K562 (cell line): Measurements from ENCODE around the gene ETS2. TPM values are rescaled to one million over a fixed set of nuclear protein-coding genes. Genes with fewer than 3 reads are reported as not detected.

ENCODE experiments used
- ATAC-seq: fragments of 200-7000 bp; cut with Tn5 transposase; 3 replicates; pipeline ENCODE4 v1.9.1; 2020; ENCODE audit warnings: moderate library complexity
- BruUV-seq: library from RNA; stranded (reverse); fragments of 400-500 nt; replicated peaks from 2 replicates; lab custom pipeline; 2021; lab: Mats Ljungman, UMichigan
- CTCF ChIA-PET: fragments of 300-600 bp; formaldehyde crosslinking; extraction: SDS; loops from one replicate; lab custom pipeline; 2021; ENCODE audit warnings: low intra/inter-chr PET ratio; lab: Yijun Ruan, JAX
- POLR2A ChIA-PET: fragments of 300-600, 350-650 bp; sonication (Branson Sonifier 250); formaldehyde crosslinking; extraction: SDS; loops from one replicate; lab custom pipeline; 2021; ENCODE audit warnings: antibody characterized with exemption, inconsistent platforms; lab: Yijun Ruan, JAX
- DNase-seq, 4 experiments: peaks; one replicate each; pipeline versions ENCODE4 v3.0.0 to v3.0.0-alpha.2; 2011 to 2018; ENCODE audit warnings: low spot score in 3 of 4, mixed read lengths in 3 of 4; ENCODE audit errors: extremely low read depth in 1 of 4
- FAIRE-seq: peaks from 2 replicates; lab custom pipeline; 2011; peaks lifted over from hg19 to GRCh38; lab: Jason Lieb, UNC
- H2AFZ ChIP-seq: 2 replicates; pipeline ENCODE4 v1.6.0; 2011; ENCODE audit warnings: low read depth, low read length, control low read depth, inconsistent platforms
- H3K27ac ChIP-seq: fragments of 200-600 bp; 3 replicates; pipeline ENCODE4 v1.8.0; 2011; ENCODE audit warnings: low read depth, mild to moderate bottlenecking, control low read depth, inconsistent platforms, low read length, moderate library complexity, mixed read lengths; ENCODE audit errors: extremely low read depth
- H3K27me3 ChIP-seq, 2 experiments: fragments of 300-600 bp in 1 of 2; 2 replicates in 1 of 2; 3 replicates in 1 of 2; pipeline versions ENCODE4 v1.6.0 to v1.8.0; 2011; ENCODE audit warnings: inconsistent platforms in 2 of 2, low read length in 2 of 2, mild to moderate bottlenecking in 1 of 2, mixed read lengths in 1 of 2, moderate library complexity in 1 of 2; ENCODE audit not compliant: control insufficient read depth in 2 of 2, insufficient read depth in 2 of 2
- H3K36me3 ChIP-seq: fragments of 300-600 bp; 3 replicates; pipeline ENCODE4 v1.8.0; 2011; ENCODE audit warnings: mild to moderate bottlenecking, low read length, inconsistent platforms; ENCODE audit not compliant: control insufficient read depth, insufficient read depth
- H3K4me1 ChIP-seq, 2 experiments: fragments of 200-600 bp in 1 of 2; replicated peaks in 1 of 2; 2 replicates in 1 of 2; 3 replicates in 1 of 2; pipeline versions ENCODE4 v1.5.1 to v1.8.0; 2011; ENCODE audit warnings: inconsistent platforms in 2 of 2, low read length in 2 of 2, mild to moderate bottlenecking in 1 of 2, mixed read lengths in 1 of 2, moderate library complexity in 1 of 2; ENCODE audit not compliant: control insufficient read depth in 2 of 2, insufficient read depth in 2 of 2
- H3K4me2 ChIP-seq: 2 replicates; pipeline ENCODE4 v1.6.1; 2011; ENCODE audit warnings: low read length, control low read depth, inconsistent platforms, mixed read lengths; ENCODE audit not compliant: insufficient read depth
- H3K4me3 ChIP-seq: fragments of 200-600 bp; sonication (generic), shearing (Covaris generic); 2 replicates; pipeline ENCODE4 v1.5.1; 2016; ENCODE audit warnings: control low read depth, inconsistent platforms
- H3K79me2 ChIP-seq: fragments of 200-600 bp; 3 replicates; pipeline ENCODE4 v1.8.0; 2011; ENCODE audit warnings: low read length, inconsistent platforms; ENCODE audit not compliant: control insufficient read depth, insufficient read depth
- H3K9ac ChIP-seq, 2 experiments: 2 replicates each; pipeline versions ENCODE4 v1.6.0 to v1.6.1; 2011; ENCODE audit warnings: low read depth in 2 of 2, low read length in 2 of 2, control low read depth in 1 of 2, inconsistent platforms in 1 of 2, mild to moderate bottlenecking in 1 of 2, mixed read lengths in 1 of 2; ENCODE audit not compliant: insufficient read depth in 1 of 2
- H3K9me1 ChIP-seq: one replicate; pipeline ENCODE4 v1.6.0; 2011; ENCODE audit warnings: inconsistent platforms, mild to moderate bottlenecking, low read length, moderate library complexity; ENCODE audit not compliant: control insufficient read depth, insufficient read depth
- H3K9me3 ChIP-seq: replicated peaks from 2 replicates; pipeline ENCODE4 v1.5.1; 2011; ENCODE audit warnings: low read depth, low read length, inconsistent platforms; ENCODE audit not compliant: control insufficient read depth, insufficient read depth
- H4K20me1 ChIP-seq: replicated peaks from 2 replicates; pipeline ENCODE4 v1.6.1; 2011; ENCODE audit warnings: low read length, inconsistent platforms, mixed read lengths; ENCODE audit not compliant: control insufficient read depth, insufficient read depth
- BRCA1 ChIP-seq, 2 experiments: fragments of 450-650 bp in 1 of 2; sonication (generic) in 1 of 2; formaldehyde crosslinking in 1 of 2; IDR thresholded peaks; 2 replicates each; pipeline versions ENCODE4 v1.5.0 to v1.6.1; 2017 to 2020; ENCODE audit warnings: mild to moderate bottlenecking in 1 of 2, missing genetic modification reagents in 1 of 2
- E2F3 ChIP-seq: fragments of 250-450 bp; sonication (Bioruptor Pico); IDR thresholded peaks from 2 replicates; pipeline ENCODE4 v1.4.0; 2020; ENCODE audit warnings: mild to moderate bottlenecking
- ESRRA ChIP-seq: fragments of 450-650 bp; IDR thresholded peaks from 2 replicates; pipeline ENCODE4 v1.6.1; 2014; ENCODE audit warnings: low read depth, mild to moderate bottlenecking, moderate library complexity, borderline replicate concordance
- FIP1L1 ChIP-seq: fragments of 200-400 bp; formaldehyde crosslinking; IDR thresholded peaks from 2 replicates; pipeline ENCODE4 v1.6.1; 2018; ENCODE audit warnings: mild to moderate bottlenecking, low read depth, low read length; ENCODE audit not compliant: poor library complexity, severe bottlenecking
- GATAD2B ChIP-seq: fragments of 450-650 bp; IDR thresholded peaks from 2 replicates; pipeline ENCODE4 v1.6.1; 2017; ENCODE audit warnings: mild to moderate bottlenecking, borderline replicate concordance
- MCM2 ChIP-seq: fragments of 450-650 bp; IDR thresholded peaks from 2 replicates; pipeline ENCODE4 v1.6.1; 2017; ENCODE audit warnings: low read depth, mild to moderate bottlenecking
- MEF2A ChIP-seq: IDR thresholded peaks from 2 replicates; pipeline ENCODE4 v1.6.1; 2011; ENCODE audit warnings: low read depth, mild to moderate bottlenecking, low read length, moderate library complexity; ENCODE audit not compliant: control insufficient read depth
- NBN ChIP-seq: fragments of 450-650 bp; IDR thresholded peaks from 2 replicates; pipeline ENCODE4 v1.6.1; 2016; ENCODE audit warnings: low read depth, mild to moderate bottlenecking
- NONO ChIP-seq, 2 experiments: fragments of 200-400 bp in 1 of 2; fragments of 450-650 bp in 1 of 2; formaldehyde crosslinking in 1 of 2; IDR thresholded peaks; 2 replicates each; pipeline ENCODE4 v1.6.1; 2017; ENCODE audit warnings: low read depth in 2 of 2, mild to moderate bottlenecking in 2 of 2, moderate library complexity in 2 of 2, low read length in 1 of 2
- SMARCC2 ChIP-seq: fragments of 450-650 bp; IDR thresholded peaks from 2 replicates; pipeline ENCODE4 v1.6.1; 2017; ENCODE audit warnings: antibody characterized with exemption, moderate library complexity, mild to moderate bottlenecking, low read depth
- SRSF7 ChIP-seq: fragments of 200-400 bp; formaldehyde crosslinking; optimal IDR thresholded peaks from 2 replicates; pipeline ENCODE3; 2017; ENCODE audit warnings: mild to moderate bottlenecking, low read depth, low read length
- TRIM24 ChIP-seq, 2 experiments: fragments of 450-650 bp; IDR thresholded peaks; 2 replicates each; pipeline ENCODE4 v1.6.1; 2016
- ZNF583 ChIP-seq: fragments of 250-450 bp; sonication (Bioruptor Pico); IDR thresholded peaks from 2 replicates; pipeline ENCODE4 v1.4.0; 2020
- ZNF695 ChIP-seq: fragments of 450-650 bp; formaldehyde crosslinking; IDR thresholded peaks from 2 replicates; pipeline ENCODE4 v1.4.0; 2020; ENCODE audit warnings: mild to moderate bottlenecking, moderate library complexity
- ZZZ3 ChIP-seq: fragments of 450-650 bp; IDR thresholded peaks from 2 replicates; pipeline ENCODE4 v1.6.1; 2016; ENCODE audit warnings: antibody characterized with exemption, mild to moderate bottlenecking, moderate library complexity
- WGBS: fragments of 100-300 bp; shearing (Covaris generic); methylation state at CpG from one replicate; pipeline ENCODE4 v1.1.6; 2016; ENCODE audit warnings: low coverage, mixed read lengths; ENCODE audit not compliant: insufficient coverage; ENCODE audit errors: missing lambda C conversion rate; 5-methylcytosine and 5-hydroxymethylcytosine counted together
- in situ Hi-C: fragments of 300-500 bp; cut with MboI; formaldehyde crosslinking; loops from 4 replicates; pipeline ENCODE4 v1.15.0; 2018; ENCODE audit warnings: inconsistent platforms, mixed read lengths
- intact Hi-C: fragments of 100-400 bp; cut with micrococcal nuclease; formaldehyde crosslinking; loops from 2 replicates; pipeline ENCODE4 v1.14.2; 2022
- polyA plus RNA-seq, 8 experiments: library from polyadenylated mRNA; depleted of rRNA in 4 of 8; stranded (reverse) in 5 of 8; unstranded in 3 of 8; fragments of >200 nt; fragmentation: Nextera tagmentation in 2 of 8; fragmentation: Illumina TruSeq in 1 of 8; extraction: Ambion mirVana in 2 of 8; extraction: Trizol in 1 of 8; gene quantifications; 2 replicates each; pipeline versions ENCODE4 v1.2.1 to v1.2.3, GENCODE V29; 2011 to 2014; ENCODE audit warnings: inconsistent platforms in 1 of 8, missing spikeins in 1 of 8
- total RNA-seq, 7 experiments: library from RNA; depleted of rRNA in 6 of 7; stranded (reverse); fragments of >200 nt in 6 of 7; fragmentation: Illumina TruSeq in 2 of 7; extraction: Trizol in 2 of 7; gene quantifications; 2 replicates each; pipeline versions ENCODE4 v1.2.1 to v1.2.3, GENCODE V29; 2011 to 2021; ENCODE audit warnings: low replicate concordance in 1 of 7
- TF ChIP-seq, protein P1 (sequence below): sonication (generic); formaldehyde crosslinking; IDR thresholded peaks from 2 replicates; pipeline ENCODE4 v1.8.0; 2023; ENCODE audit warnings: mild to moderate bottlenecking, missing genetic modification reagents

ETS2 gene
- total and polyA plus RNA-seq, 9 of the 15 experiments (the other 6 are each of a cell fraction or from before 2014, with no cell fraction given) = 1.7 to 24.4 (median 12.2) TPM

DNA sequence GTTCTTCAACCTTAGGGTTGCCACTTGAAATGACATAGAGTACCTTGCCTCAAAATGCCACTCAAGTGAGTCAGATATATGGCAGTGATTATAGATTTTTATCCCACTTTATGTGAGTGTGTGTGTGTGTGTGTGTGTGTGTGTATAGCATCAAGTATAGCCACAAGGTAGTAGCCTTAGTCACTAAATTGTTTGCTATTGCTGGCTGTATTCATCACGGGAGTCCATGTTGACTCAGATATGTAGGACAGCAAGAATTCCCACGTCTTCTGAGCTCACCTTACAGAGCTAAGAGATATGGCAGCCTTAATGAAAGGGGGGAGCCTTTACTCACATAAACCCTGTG, 9.3 kb downstream of the ETS2 start:
- H3K9me3 ChIP-seq = no peaks in the 10 kb centered on the region
- H2AFZ ChIP-seq = no peak overlapping the region
- in situ Hi-C loops = no loop called here
- H3K27me3 ChIP-seq = no peaks in the 10 kb centered on the region
- no peak for FAIRE-seq
- no peak overlapping the region for H3K9ac ChIP-seq
- H3K4me1 ChIP-seq = no peaks in the 10 kb centered on the region
- no TSS peak for BruUV-seq
- peaks cover 3% of the 10 kb centered on the region for H3K9me1 ChIP-seq
- POLR2A ChIA-PET = interaction anchor here (1.2 to 1.9 kb wide), 2 partner anchors 10 to 17 kb away, joined by 3 to 7 read pairs; no protein-coding TSS in a partner anchor
- no peak overlapping the region for H3K4me3 ChIP-seq
- no peak for ATAC-seq
- CTCF ChIA-PET = no interaction called here
- H3K36me3 ChIP-seq = peaks cover 94% of the 10 kb centered on the region
- H3K4me2 ChIP-seq = no peak overlapping the region
- TF ChIP-seq GATAD2B = no peak
- no peak for TF ChIP-seq MCM2
- no peak for TF ChIP-seq SMARCC2
- TF ChIP-seq BRCA1 (IDR thresholded peaks at IDR 0.05) = no peak
- no peak for TF ChIP-seq BRCA1 (CRISPR knock-in tag; IDR thresholded peaks at IDR 0.05)
- TF ChIP-seq ESRRA = no peak
- TF ChIP-seq SRSF7 = no peak
- TF ChIP-seq ZZZ3 = no peak
- TF ChIP-seq MEF2A = no peak
- no peak for TF ChIP-seq NBN
- no peak for TF ChIP-seq ZNF583
- no peak for TF ChIP-seq ZNF695 (CRISPR knock-in tag)
- no peak for TF ChIP-seq FIP1L1
- no peak for TF ChIP-seq TRIM24 (IDR thresholded peaks at IDR 0.05)
- no peak for TF ChIP-seq E2F3
- TF ChIP-seq NONO (IDR thresholded peaks at IDR 0.05; ENCODE audit: low read depth in 2 of 2, low read length in 1 of 2) = no peak
- TF ChIP-seq, protein P1, sequence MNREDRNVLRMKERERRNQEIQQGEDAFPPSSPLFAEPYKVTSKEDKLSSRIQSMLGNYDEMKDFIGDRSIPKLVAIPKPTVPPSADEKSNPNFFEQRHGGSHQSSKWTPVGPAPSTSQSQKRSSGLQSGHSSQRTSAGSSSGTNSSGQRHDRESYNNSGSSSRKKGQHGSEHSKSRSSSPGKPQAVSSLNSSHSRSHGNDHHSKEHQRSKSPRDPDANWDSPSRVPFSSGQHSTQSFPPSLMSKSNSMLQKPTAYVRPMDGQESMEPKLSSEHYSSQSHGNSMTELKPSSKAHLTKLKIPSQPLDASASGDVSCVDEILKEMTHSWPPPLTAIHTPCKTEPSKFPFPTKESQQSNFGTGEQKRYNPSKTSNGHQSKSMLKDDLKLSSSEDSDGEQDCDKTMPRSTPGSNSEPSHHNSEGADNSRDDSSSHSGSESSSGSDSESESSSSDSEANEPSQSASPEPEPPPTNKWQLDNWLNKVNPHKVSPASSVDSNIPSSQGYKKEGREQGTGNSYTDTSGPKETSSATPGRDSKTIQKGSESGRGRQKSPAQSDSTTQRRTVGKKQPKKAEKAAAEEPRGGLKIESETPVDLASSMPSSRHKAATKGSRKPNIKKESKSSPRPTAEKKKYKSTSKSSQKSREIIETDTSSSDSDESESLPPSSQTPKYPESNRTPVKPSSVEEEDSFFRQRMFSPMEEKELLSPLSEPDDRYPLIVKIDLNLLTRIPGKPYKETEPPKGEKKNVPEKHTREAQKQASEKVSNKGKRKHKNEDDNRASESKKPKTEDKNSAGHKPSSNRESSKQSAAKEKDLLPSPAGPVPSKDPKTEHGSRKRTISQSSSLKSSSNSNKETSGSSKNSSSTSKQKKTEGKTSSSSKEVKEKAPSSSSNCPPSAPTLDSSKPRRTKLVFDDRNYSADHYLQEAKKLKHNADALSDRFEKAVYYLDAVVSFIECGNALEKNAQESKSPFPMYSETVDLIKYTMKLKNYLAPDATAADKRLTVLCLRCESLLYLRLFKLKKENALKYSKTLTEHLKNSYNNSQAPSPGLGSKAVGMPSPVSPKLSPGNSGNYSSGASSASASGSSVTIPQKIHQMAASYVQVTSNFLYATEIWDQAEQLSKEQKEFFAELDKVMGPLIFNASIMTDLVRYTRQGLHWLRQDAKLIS (CRISPR knock-in tag) = no peak
- no peaks in the 10 kb centered on the region for H4K20me1 ChIP-seq
- WGBS = 91% methylated on average over 2 of the region's 2 CpGs
- intact Hi-C loops = no loop called here
- DNase-seq = no peak
- no peaks in the 10 kb centered on the region for H3K79me2 ChIP-seq
- no peak overlapping the region for H3K27ac ChIP-seq
